AG08396 (cell line): ENCODE measurements around the gene TMX2.
"Not testable (repeated sequence)": the region's sequence is repeated elsewhere in the genome, so short reads cannot be mapped to it uniquely, and the experiment has no call there.

Experiments used
- DNase-seq: peaks from one replicate; pipeline ENCODE4 v3.0.0; 2012; ENCODE audit warnings: low spot score, mixed read lengths

TMX2 gene, protein sequence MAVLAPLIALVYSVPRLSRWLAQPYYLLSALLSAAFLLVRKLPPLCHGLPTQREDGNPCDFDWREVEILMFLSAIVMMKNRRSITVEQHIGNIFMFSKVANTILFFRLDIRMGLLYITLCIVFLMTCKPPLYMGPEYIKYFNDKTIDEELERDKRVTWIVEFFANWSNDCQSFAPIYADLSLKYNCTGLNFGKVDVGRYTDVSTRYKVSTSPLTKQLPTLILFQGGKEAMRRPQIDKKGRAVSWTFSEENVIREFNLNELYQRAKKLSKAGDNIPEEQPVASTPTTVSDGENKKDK

GRCh38 chr11:57712256-57713150 is at the start of gene TMX2:
Gene TMX2, plus strand, starts transcription at chr11:57712593. Its CDS starts 26 bp downstream, at chr11:57712619.
- peak; percentile 94 for DNase-seq

DNA sequence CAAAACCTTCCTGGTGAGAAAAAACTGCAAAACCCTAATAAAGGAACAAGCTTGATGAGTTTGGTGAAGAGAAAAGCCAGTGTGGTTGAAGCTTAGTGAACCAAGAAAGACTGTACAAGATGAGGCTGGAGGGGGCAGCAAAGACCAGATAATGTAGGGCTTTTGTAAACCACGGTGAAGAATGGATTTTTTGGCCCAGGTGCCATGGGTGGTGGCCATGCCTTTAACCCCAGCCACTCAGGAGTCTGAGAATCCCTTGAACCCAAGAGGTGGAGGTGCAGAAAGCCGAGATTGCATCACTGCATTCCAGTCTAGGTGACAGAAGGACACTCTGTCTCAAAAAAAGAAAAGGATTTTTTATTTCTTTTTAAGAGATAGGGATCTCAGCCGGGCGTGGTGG is 49.5 kb upstream of the TMX2 start:
- no peak for DNase-seq

DNA sequence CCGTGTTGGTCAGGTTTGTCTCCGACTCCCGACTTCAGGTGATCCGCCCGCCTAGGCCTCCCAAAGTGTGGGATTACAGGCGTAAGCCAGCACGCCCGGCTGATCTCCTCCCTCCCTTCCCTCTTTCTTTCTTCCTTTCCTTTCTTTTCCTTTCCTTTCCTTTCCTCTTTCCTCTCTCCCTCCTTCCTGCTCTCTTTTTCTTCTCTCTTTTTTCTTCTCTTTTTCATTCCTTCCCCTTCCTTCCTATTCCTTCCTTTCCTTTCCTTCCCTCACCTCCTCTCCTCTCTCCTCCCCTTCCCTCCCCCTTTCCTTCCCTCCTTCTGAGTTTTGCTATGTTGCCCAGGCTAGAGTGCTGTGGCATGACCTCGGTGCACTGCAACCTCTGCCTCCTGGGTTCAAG is 48.4 kb upstream of the TMX2 start:
- DNase-seq, result no peak

GRCh38 chr11:57667117-57667735 is 45.2 kb upstream of the TMX2 start:
- peak; percentile 96 for DNase-seq

GRCh38 chr11:57667736-57668433 is 44.5 kb upstream of the TMX2 start, which contains the start of gene ZDHHC5:
Gene ZDHHC5, plus strand, starts transcription at chr11:57668114. Its CDS starts 4,977 bp downstream, at chr11:57673091.
- DNase-seq, result peak; percentile 99

DNA sequence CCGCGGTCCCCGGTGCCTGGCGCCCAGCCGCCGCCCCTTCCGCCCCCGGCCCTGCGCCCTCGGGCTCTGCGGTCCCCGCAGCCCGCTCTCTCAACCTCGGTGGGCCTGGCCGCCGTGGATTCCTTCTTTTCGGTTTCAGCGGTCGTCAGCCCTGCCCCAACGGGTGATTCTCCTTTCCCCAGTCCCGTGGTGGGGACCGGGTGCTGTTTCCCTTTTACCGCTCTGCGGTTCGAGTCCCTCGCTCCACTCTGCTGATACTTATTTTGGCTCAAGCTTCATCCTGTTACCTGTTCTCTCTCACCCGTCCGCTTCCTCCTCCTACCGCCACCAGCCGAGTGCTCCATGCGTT is 44.0 kb upstream of the TMX2 start:
- peak; percentile 43 for DNase-seq

DNA sequence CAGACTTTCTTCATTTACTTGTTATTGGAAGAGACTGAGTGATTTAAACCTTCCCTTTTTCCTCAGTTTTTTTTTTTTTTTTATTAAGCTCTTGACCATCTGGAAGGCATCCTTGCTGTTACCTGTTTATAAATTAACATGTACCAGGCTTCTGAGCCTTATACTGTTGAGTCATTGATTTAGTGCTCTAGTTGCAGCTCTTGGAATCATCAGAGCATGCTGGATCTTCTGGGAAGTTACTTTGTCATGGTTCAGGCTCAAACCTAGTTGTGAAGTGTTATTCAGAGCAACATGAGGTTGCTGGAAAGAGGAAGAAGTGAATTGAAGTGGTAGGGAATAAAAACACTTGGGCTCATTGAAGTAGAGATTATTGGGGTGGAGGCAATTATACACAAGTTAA is 38.1 kb upstream of the TMX2 start:
- no peak for DNase-seq

- no peak for DNase-seq
These were observed 37.0 kb upstream of the TMX2 start for GRCh38 chr11:57675176-57675941.

- no peak for DNase-seq
These were observed 33.0 kb upstream of the TMX2 start for GRCh38 chr11:57679396-57679795.

GRCh38 chr11:57680552-57680874 is 31.9 kb upstream of the TMX2 start:
- no peak for DNase-seq

GRCh38 chr11:57681168-57681567 is 31.2 kb upstream of the TMX2 start:
- no peak for DNase-seq

GRCh38 chr11:57690474-57690873 is 21.9 kb upstream of the TMX2 start:
- DNase-seq, result not testable (repeated sequence)

DNA sequence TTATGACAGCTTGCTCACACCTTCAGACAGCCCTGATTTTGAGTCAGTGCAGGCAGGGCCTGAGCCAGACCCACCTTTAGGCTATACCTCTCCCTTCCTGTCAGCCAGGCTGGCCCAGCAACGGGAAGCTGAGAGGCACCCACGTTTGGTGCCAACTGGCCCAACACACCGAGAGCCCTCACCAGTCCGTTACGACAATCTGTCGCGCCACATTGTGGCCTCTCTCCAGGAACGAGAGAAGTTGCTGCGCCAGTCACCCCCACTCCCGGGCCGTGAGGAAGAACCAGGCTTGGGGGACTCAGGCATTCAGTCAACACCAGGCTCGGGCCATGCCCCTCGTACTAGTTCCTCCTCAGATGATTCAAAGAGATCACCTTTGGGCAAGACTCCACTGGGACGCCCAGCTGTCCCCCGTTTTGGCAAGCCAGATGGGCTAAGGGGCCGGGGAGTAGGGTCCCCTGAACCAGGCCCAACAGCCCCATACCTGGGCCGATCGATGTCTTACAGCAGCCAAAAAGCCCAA is 13.5 kb upstream of the TMX2 start:
- no peak for DNase-seq

DNA sequence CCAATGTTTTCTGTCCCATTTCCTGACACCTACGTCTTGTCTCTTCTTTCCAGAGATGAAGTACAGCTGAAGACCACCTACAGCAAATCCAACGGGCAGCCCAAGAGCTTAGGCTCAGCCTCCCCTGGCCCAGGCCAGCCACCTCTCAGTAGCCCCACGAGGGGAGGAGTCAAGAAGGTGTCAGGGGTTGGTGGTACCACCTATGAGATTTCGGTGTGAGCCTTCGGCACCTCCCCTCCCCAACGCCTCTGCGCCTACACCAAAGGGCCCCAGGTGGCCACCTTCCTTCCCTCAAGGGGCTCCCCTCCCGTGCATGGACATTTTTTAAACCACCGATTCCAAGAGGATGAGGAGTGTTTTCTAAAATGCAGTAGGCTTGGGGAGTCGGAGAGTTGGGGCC is 12.6 kb upstream of the TMX2 start:
- DNase-seq, result no peak

- DNase-seq, result no peak
These were observed 12.0 kb upstream of the TMX2 start for GRCh38 chr11:57700425-57700824.

DNA sequence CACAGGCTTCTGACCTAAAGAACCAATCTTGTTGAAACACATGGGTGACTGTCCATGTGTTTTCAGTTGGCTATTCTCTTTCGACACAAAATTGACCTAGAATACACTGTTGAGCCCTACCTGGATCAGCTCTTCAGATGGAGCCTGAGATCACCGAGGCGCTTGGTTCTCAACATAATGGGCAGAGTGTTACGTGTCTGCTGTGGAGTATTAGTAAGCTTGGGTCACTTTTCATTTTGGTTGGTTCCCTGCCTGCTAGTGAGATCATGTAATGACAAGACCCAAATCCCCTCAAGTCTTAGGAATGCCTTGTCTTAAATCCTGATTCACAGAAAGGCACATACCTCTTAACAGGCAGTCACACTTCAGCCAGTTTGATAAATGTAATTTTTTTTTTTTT is 9.1 kb upstream of the TMX2 start:
- DNase-seq, result no peak

- DNase-seq, result no peak
These were observed 7.5 kb upstream of the TMX2 start for GRCh38 chr11:57704932-57705331.

DNA sequence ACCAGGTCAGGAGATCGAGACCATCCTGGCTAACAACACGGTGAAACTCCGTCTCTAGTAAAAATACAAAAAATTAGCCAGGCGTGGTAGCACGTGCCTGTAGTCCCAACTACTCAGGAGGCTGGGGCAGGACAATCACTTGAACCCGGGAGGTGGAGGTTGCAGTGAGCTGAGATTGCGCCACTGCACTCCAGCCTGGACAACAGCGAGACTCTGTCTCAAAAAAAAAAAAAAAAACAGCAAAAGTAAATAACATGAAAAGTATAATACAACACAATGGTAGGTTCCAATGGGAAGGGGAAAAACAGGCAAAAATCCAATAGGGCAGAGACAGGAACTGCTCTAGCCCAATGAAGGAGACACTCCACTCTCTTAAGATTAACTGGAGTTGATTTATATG is 7.0 kb upstream of the TMX2 start:
- not testable (repeated sequence) for DNase-seq

GRCh38 chr11:57709802-57710367 is 2.5 kb upstream of the TMX2 start:
- no peak for DNase-seq

DNA sequence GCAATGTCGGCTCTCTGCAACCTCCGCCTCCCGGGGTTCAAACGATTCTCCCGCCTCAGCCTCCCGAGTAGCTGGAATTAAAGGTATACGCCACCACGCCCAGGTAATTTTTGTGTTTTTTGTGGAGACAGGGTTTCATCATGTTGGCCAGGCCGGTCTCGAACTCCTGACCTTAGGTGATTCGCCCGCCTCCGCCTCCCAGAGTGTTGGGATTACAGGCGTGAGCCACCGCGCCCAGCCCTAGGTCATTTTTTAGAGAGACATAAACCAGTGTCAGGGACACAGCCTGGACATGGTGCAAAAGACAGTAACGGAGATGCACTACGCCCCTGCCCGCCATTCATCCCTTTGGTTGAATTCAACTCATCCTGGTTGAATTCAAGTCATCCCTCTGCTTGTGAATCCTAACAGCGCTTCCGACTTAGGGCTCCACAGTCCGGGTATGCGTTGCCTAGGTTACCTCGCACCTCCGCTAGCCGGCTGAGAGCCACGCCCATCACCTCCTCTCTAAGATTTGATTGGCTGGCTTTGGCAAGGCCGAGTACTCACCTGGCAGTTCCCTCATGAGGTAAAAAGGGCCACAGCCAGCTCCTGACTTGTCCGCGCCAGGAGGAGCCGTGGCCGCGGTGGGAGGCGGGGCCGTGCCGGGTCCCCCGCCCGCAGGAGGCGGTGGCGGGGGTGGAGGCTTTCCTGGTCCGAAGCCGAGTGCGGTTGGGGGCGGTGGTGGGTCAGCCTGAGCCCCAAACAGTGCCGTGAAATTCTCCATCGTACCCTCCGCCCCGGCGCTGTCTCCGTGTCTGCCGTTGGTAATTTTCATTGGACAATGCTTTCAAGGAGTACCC is 758 bp upstream of the TMX2 start, which contains the start of gene MED19:
MED19 (minus strand) TSS at position 802 of the 842 bp plus-strand sequence; CDS start at position 766, 36 bp downstream.
- DNase-seq, result peak; percentile 73
